Activated naive CD8-positive, alpha-beta T cell treated with anti-CD3 and anti-CD28 coated beads, Interleukin-2, amount 10 ng/mL, durations not matched to agents 7 days and 5 days (primary cell): Measurements from ENCODE around the gene KRT31. TPM values are rescaled to one million over a fixed set of nuclear protein-coding genes. Genes with fewer than 3 reads are reported as not detected.
"Not testable (repeated sequence)": the region's sequence is repeated elsewhere in the genome, so short reads cannot be mapped to it uniquely, and the experiment has no call there.

Experiments used
- ATAC-seq: fragments of 150-1000 bp; cut with Tn5 transposase; one replicate; pipeline ENCODE4 v1.10.0; 2021; ENCODE audit warnings: low read depth, moderate library complexity
- POLR2A ChIA-PET: fragments of 350-600 bp; sonication (Branson Sonifier 250); formaldehyde crosslinking; loops from one replicate; lab custom pipeline; 2021; ENCODE audit warnings: antibody characterized with exemption; lab: Charles Lee
- DNase-seq: peaks from one replicate; pipeline ENCODE4 v3.0.0; 2021
- H3K27ac Mint-ChIP-seq: one replicate; pipeline ENCODE4 v1.8.0; 2022; ENCODE audit warnings: mild to moderate bottlenecking, mixed read lengths
- H3K27me3 Mint-ChIP-seq: one replicate; pipeline ENCODE4 v1.8.0; 2022; ENCODE audit warnings: mild to moderate bottlenecking, moderate library complexity, mixed read lengths
- H3K36me3 Mint-ChIP-seq: one replicate; pipeline ENCODE4 v1.8.0; 2021; ENCODE audit warnings: mild to moderate bottlenecking, mixed read lengths
- H3K4me1 Mint-ChIP-seq: one replicate; pipeline ENCODE4 v1.8.0; 2021; ENCODE audit warnings: mixed read lengths
- H3K4me3 Mint-ChIP-seq: one replicate; pipeline ENCODE4 v1.8.0; 2022; ENCODE audit warnings: mild to moderate bottlenecking, moderate library complexity, mixed read lengths
- H3K9me3 Mint-ChIP-seq: one replicate; pipeline ENCODE4 v1.8.0; 2021; ENCODE audit warnings: mixed read lengths
- total RNA-seq, 2 experiments: library from RNA; stranded (reverse); gene quantifications; one replicate each; pipeline ENCODE4 v1.2.3, GENCODE V29; 2021

The KRT31 gene
- total RNA-seq, 2 experiments from 2014 or later: not detected

DNA sequence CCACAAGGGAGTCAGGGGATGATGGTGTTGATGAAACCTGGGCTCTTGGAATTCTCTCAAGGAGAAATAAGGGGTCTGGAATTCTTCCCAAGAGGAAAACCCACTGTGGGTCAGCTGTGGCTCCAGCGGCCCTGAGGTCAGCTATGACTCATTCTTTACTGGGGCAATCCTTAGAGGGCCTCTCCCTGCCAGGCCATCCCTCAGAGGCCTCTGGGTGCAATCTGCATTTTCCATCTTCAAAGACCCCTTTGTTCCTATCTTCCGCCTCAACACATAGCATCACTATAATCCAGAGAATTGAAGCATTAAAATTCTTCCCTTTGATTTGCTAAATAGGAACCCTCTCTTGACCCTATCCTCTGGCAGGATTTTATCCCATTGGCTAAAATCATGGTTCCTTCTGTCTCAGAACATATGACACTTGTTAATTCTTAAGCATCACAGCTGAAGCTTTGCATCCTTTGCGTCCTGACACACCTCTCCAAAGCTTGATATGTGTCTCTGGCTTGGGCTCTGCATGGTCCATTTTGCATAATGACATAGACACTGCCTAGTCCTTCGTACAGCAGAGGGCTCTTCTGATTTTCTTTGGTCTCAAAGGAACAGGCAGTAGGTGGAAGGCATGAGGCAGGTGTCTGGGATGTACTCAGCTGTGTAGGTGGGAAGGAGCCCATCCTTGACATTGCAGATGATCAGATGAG lies 31.3 kb upstream of the KRT31 start:
- H3K9me3 Mint-ChIP-seq: no peaks in the 10 kb centered on the region
- DNase-seq (no peak), ATAC-seq (no peak)
- H3K4me3 Mint-ChIP-seq: no peak overlapping the region
- peaks cover 3% of the 10 kb centered on the region for H3K27me3 Mint-ChIP-seq
- POLR2A ChIA-PET: no interaction called here
- H3K4me1 Mint-ChIP-seq: no peaks in the 10 kb centered on the region
- no peak overlapping the region for H3K27ac Mint-ChIP-seq
- H3K36me3 Mint-ChIP-seq: no peaks in the 10 kb centered on the region

DNA sequence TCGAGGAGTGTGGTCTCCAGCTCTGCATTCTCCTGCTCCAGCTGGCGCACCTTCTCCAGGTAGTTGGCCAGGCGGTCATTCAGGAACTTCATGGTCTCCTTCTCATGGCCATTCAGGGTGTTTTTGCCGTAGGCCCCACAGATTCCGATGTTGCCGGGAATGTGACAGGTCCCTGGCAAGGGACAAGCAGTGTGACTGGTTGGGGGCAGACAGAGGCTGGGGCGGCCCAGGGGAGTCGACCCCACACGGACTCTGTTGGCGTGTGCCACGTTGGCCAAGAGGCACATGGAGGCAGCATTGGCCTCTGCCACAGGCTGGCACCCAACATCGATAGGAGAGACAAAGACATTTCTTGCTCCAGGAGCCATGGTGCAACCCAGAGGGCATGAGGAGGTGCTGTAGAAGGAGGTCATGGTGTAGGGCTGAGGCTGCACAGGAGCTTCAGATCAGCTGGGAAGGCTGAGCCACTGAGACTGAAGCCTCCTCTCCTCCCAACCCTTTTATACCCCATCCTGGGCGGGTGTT lies 26.8 kb upstream of the KRT31 start, which contains the start of gene KRT37:
KRT37 (minus strand) TSS at position 475 of the 525 bp plus-strand sequence; CDS start at position 413, 62 bp downstream.
- POLR2A ChIA-PET: no interaction called here
- Mint-ChIP-seq H3K9me3 (no peaks in the 10 kb centered on the region), H3K4me1 (no peaks in the 10 kb centered on the region), H3K27me3 (no peaks in the 10 kb centered on the region), H3K36me3 (no peaks in the 10 kb centered on the region), H3K27ac (no peak within 1 kb of the TSS), H3K4me3 (no peak within 1 kb of the TSS)
- no peak for ATAC-seq
- DNase-seq: no peak

DNA sequence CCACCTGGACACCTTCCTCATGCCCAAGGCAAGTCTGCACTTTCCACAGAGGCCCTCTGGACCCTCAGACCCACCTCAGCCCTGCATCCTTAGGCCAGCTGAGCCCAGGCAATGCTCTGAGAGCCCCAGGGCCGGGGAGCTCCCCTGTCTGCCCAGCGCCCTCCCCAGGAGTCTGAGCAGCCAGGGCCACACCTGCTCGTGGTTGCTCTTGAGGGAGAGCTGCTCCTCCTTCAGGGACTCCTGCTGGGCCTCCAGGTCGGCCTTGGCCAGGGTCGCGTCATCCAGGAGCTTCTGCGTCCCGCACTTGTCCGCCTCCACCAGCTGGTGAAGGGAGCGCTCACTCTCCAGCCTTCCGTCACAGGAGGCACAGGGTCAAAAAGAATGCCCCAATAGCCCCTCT lies 25.2 kb upstream of the KRT31 start:
- H3K27me3 Mint-ChIP-seq, ATAC-seq, H3K4me1 Mint-ChIP-seq, DNase-seq, H3K27ac Mint-ChIP-seq, H3K4me3 Mint-ChIP-seq, H3K9me3 Mint-ChIP-seq, POLR2A ChIA-PET, H3K36me3 Mint-ChIP-seq: not testable (repeated sequence)

DNA sequence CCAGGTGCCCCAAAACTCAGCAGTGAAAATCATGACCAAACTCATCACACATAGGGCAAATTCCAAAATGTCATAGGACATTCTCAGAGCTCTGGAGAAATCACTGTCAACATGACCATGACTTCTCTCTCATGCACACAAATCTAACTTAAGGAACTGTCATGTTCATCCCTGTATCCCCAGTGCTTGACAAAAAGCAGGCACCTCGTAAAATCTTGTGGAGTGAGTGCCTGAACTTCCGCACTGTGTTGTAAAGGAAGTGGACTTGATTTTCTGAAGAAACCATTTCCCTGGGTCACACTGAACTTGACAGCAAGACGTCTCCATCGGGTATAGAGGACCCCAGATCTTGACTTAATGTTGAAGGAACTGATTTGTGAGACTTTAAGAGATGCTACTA lies 24.2 kb upstream of the KRT31 start:
- Mint-ChIP-seq H3K36me3 (no peaks in the 10 kb centered on the region), H3K27ac (no peak overlapping the region)
- ATAC-seq: no peak

DNA sequence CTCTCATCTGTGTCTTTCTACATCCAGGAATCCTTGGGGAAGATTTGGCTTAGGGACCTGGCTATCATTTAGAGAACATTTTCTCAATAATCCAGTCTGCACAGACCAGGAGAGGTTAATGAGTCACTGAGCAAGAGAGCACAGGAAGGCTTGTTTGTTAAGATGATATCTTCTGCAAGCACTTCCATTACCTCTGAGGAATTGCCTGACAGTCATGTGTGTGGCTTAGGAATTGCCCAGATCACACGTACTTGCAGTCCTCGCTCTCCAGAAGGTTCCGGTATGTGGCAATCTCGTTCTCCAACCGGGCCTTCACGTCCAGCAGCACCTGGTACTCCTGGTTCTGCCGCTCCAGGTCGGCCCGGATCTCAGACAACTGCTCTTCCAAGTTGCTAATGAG lies 23.7 kb upstream of the KRT31 start:
- POLR2A ChIA-PET: no interaction called here
- no peaks in the 10 kb centered on the region for H3K27me3 Mint-ChIP-seq
- H3K4me1 Mint-ChIP-seq: no peaks in the 10 kb centered on the region
- H3K36me3 Mint-ChIP-seq: no peaks in the 10 kb centered on the region
- DNase-seq: no peak
- no peak overlapping the region for H3K4me3 Mint-ChIP-seq
- ATAC-seq: no peak
- no peaks in the 10 kb centered on the region for H3K9me3 Mint-ChIP-seq
- no peak overlapping the region for H3K27ac Mint-ChIP-seq

More for the DNA sequence above, 24.2 kb upstream of the KRT31 start:
- POLR2A ChIA-PET: no interaction called here
- Mint-ChIP-seq H3K9me3 (no peaks in the 10 kb centered on the region), H3K27me3 (no peaks in the 10 kb centered on the region), H3K4me1 (no peaks in the 10 kb centered on the region), H3K4me3 (no peak overlapping the region)
- DNase-seq: no peak

DNA sequence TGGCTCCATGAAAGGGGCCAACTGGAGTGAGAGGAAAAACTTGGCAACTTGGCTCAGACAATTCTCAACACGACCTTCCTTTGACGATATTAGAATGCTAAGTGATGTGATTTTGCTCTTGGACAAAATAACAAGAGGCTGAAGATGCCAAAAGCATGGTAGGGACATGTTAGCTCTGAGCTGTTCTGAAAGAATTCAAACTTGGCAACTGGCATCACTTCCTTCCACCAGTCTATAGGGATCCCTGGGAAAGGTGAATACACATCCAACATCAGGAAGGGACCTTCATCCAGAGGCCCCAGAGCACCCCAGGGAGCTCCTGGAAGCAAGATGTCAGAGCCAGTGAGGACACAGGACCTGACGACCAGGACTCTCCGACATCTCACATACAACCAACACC lies 22.7 kb upstream of the KRT31 start:
- Mint-ChIP-seq H3K4me1 (no peaks in the 10 kb centered on the region), H3K9me3 (no peaks in the 10 kb centered on the region), H3K27ac (no peak overlapping the region), H3K4me3 (no peak overlapping the region), H3K36me3 (no peaks in the 10 kb centered on the region), H3K27me3 (no peaks in the 10 kb centered on the region)
- DNase-seq (no peak), ATAC-seq (no peak)
- POLR2A ChIA-PET: no interaction called here

DNA sequence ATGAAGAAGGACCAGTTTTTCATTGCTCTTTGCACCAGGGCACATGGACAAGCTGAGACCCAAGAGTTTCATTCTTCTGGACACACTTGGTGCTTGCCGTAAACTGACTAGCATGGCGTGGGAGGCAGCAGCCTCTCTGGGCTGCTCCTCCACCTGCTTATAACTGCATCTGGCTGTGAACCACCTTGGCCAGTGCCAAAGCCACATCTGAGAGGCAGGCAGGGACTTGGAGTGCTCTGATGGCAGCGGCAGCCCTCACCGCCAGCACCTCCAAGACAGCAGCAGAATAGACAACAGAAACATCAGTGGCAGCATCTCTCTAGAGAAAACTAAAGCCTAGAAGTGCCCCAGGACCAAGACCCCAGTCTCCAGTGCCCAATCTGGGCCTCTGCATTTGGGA lies 22.3 kb upstream of the KRT31 start:
- POLR2A ChIA-PET: no interaction called here
- no peaks in the 10 kb centered on the region for H3K27me3 Mint-ChIP-seq
- DNase-seq (no peak), ATAC-seq (no peak)
- no peak overlapping the region for H3K4me3 Mint-ChIP-seq
- H3K9me3 Mint-ChIP-seq: no peaks in the 10 kb centered on the region
- H3K4me1 Mint-ChIP-seq: no peaks in the 10 kb centered on the region
- H3K36me3 Mint-ChIP-seq: no peaks in the 10 kb centered on the region
- H3K27ac Mint-ChIP-seq: no peak overlapping the region

DNA sequence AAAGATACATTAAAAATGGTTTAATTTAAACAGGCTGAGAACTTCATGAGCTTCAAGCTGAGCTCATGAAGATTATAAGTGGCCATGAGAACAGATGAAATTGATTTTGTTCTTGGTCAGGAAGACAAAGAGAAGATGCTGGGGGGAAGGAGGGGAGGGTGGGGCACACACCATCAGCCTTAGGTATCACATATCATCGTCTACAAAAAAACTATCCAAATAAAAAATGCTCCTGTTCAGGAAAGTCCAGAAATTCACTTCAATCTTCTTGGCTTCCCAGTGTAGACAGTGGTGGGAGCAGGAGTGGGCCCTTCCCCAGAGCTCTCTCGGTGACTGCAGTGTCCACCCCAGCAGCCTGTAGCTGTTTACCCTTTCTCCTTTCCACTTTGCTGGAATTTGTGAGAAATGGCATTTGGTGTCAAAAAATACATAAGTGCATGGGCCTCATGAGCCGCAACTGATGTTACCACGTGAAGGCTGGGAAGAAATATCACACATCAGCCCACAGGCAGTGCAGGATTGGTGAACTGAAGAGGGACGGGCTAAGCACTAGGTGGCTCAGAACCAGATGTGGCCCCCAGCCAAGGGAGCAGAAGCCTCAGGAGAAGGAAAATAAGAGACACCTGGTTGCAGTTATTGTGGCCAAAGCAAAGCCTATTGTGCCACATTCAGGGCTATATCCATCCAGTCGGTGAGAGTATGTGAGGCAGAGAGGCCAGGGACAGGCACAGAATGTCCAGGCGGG lies 20.9 kb upstream of the KRT31 start:
- Mint-ChIP-seq H3K27me3 (no peaks in the 10 kb centered on the region), H3K4me1 (no peaks in the 10 kb centered on the region), H3K4me3 (no peak overlapping the region), H3K27ac (no peak overlapping the region), H3K36me3 (no peaks in the 10 kb centered on the region), H3K9me3 (no peaks in the 10 kb centered on the region)
- ATAC-seq: no peak
- POLR2A ChIA-PET: no interaction called here
- DNase-seq: no peak

DNA sequence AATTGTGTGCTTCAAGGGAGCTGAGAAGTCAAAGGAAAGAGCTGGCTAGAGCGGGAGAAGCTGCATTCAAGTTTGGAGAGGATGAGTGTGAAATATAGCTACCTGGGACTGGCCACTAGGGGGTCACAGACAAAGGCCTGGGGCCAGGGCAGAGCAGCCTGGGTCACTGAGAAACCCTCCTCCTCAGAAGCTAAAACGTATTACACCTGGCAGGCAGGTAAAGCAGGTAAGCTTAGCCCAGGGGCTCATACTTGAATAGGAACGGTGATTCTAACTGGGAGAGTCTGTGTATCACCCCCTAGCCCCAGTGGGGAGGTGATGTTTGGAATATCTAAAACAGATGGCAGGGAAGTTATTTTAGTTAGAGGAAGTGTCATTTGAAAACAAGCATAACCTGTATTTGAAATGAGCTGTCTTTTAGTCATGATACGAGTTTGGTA lies 20.2 kb upstream of the KRT31 start:
- Mint-ChIP-seq H3K4me1 (no peaks in the 10 kb centered on the region), H3K27me3 (no peaks in the 10 kb centered on the region), H3K36me3 (no peaks in the 10 kb centered on the region), H3K27ac (no peak overlapping the region), H3K4me3 (no peak overlapping the region), H3K9me3 (no peaks in the 10 kb centered on the region)
- DNase-seq (no peak), ATAC-seq (no peak)
- POLR2A ChIA-PET: no interaction called here

DNA sequence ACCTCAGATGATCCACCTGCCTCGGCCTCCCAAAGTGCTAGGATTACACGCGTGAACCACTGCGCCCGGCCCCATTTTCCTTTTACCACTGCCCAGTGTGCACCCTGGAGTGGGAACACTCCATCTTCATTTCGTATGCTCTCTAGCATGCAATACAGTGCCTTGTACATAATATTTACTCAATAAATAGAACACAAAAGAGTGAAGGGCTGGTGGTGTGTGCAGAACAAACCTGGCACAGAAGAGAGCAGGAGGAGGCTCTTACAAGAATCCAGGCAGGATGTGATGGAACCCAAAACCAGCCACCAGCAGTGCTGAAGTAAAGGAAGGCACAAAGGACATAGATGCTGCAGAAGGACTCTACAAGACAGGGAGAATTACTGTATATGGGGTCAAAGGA lies 19.7 kb upstream of the KRT31 start:
- no peak for DNase-seq
- POLR2A ChIA-PET: no interaction called here
- no peaks in the 10 kb centered on the region for H3K9me3 Mint-ChIP-seq
- no peaks in the 10 kb centered on the region for H3K36me3 Mint-ChIP-seq
- no peak overlapping the region for H3K4me3 Mint-ChIP-seq
- no peak for ATAC-seq
- no peaks in the 10 kb centered on the region for H3K4me1 Mint-ChIP-seq
- no peak overlapping the region for H3K27ac Mint-ChIP-seq
- H3K27me3 Mint-ChIP-seq: peaks cover under 1% of the 10 kb centered on the region

DNA sequence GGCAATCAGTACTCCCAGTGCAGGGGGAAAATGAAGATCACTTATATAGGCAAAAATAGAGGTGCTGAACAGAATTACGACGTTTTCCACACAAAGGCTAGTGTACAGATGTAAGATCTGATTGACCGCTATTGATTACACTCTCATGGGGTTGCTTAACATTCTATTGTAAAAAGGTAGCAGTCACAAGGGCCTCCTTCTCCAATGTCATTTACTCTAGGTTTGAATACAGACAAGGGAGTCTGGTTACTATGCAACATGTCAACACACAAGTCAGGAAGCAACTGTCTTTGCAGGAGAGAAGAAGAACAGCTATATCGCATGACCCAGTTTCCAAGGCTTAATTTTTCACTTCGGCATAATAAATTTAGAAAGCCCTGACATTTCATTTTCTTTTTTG lies 19.1 kb upstream of the KRT31 start:
- Mint-ChIP-seq H3K27me3 (peaks cover 3% of the 10 kb centered on the region), H3K4me3 (no peak overlapping the region), H3K9me3 (peaks cover 2% of the 10 kb centered on the region), H3K4me1 (no peaks in the 10 kb centered on the region), H3K36me3 (no peaks in the 10 kb centered on the region), H3K27ac (no peak overlapping the region)
- POLR2A ChIA-PET: no interaction called here
- no peak for ATAC-seq
- DNase-seq: no peak

DNA sequence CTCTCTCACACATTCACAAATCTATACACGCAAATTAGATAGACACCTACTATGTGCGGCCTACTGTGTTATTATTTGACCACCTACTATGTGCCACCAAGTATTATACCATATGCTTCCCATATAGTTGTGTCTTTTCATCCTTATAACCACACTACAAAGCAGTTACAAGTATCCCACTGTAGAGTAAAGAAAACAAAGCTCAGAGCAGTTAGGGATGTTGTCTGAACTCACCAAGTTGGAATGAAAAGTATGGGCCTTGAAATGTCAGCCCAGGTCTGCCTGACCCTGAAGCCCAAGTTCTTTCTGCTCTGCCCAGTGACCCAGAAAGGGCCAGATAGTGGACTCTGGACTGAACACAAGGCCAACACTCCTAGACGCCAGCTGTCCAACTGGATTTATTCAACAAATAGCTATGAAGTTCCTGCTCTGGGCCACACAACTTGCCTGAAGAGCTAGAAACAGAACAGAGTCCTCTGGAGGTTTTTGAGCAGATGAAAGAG lies 18.5 kb upstream of the KRT31 start:
- H3K9me3 Mint-ChIP-seq: peaks cover 2% of the 10 kb centered on the region
- no peaks in the 10 kb centered on the region for H3K36me3 Mint-ChIP-seq
- DNase-seq (no peak), ATAC-seq (no peak)
- H3K27ac Mint-ChIP-seq: no peak overlapping the region
- POLR2A ChIA-PET: no interaction called here
- H3K4me3 Mint-ChIP-seq: no peak overlapping the region
- H3K27me3 Mint-ChIP-seq: peaks cover 3% of the 10 kb centered on the region
- no peaks in the 10 kb centered on the region for H3K4me1 Mint-ChIP-seq

DNA sequence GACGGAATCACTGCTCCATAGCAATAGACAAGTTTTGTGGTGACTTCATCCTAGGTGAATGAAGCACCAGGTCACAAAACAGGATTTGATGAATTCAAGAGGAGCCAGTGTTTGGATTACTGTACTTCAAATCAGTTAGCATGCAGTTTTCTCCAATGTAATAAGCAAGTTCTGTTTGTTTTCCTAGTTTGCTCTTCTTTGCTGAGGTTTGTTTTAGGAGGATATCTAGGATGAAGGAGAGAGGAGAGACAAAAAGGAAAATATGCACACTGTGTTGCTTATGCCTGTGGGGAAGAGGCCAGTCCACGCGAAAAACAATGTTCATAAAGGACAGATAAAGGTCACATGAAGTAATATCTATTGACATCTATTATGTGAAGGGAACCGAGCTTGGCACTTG lies 18.0 kb upstream of the KRT31 start:
- DNase-seq (no peak), ATAC-seq (no peak)
- Mint-ChIP-seq H3K27ac (no peak overlapping the region), H3K4me1 (no peaks in the 10 kb centered on the region), H3K27me3 (peaks cover 3% of the 10 kb centered on the region), H3K9me3 (peaks cover 2% of the 10 kb centered on the region), H3K36me3 (no peaks in the 10 kb centered on the region), H3K4me3 (no peak overlapping the region)
- POLR2A ChIA-PET: no interaction called here

DNA sequence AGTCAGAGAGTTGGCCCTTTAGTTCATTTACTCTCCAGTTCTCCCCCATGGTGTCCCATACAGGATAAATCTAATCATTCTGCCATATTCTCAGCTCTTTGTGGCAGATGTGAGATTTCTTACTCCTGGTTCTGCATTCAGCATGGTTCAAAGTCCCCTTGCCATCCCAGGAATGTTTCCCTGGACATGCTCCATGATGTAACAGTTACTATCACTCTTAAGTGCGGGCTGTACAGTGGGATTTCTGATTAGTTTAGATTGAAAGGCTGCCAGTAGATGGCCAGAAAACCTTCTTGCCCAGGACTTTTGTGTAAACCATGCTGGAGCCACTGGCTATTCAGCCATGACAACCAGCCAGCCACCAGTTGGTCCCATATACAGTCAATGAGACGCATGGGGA lies 16.6 kb upstream of the KRT31 start:
- POLR2A ChIA-PET: no interaction called here

More for the DNA sequence above, 16.6 kb upstream of the KRT31 start:
- no peaks in the 10 kb centered on the region for H3K36me3 Mint-ChIP-seq
- DNase-seq (no peak), ATAC-seq (no peak)
- no peak overlapping the region for H3K4me3 Mint-ChIP-seq
- H3K27ac Mint-ChIP-seq: no peak overlapping the region
- peaks cover 9% of the 10 kb centered on the region for H3K4me1 Mint-ChIP-seq
- peaks cover 2% of the 10 kb centered on the region for H3K9me3 Mint-ChIP-seq
- peaks cover 3% of the 10 kb centered on the region for H3K27me3 Mint-ChIP-seq
